Endothelial cell of umbilical vein (primary cell): ENCODE measurements around the gene KCNMA1. TPM values are rescaled to one million over a fixed set of nuclear protein-coding genes. Genes with fewer than 3 reads are reported as not detected.

Experiments
- BruUV-seq: library from RNA; stranded (reverse); fragments of 400-500 nt; replicated peaks from 2 replicates; lab custom pipeline; 2021; lab: Mats Ljungman, UMichigan
- CTCF ChIA-PET: fragments of 300-600, 350-600 bp; sonication (Branson Sonifier 250); formaldehyde crosslinking; loops from one replicate; lab custom pipeline; 2021; ENCODE audit warnings: antibody characterized with exemption, inconsistent platforms; lab: Charles Lee
- POLR2A ChIA-PET: fragments of 300-600, 350-600 bp; sonication (Branson Sonifier 250); formaldehyde crosslinking; loops from one replicate; lab custom pipeline; 2021; ENCODE audit warnings: antibody characterized with exemption, inconsistent platforms; lab: Charles Lee
- DNase-seq: peaks from one replicate; pipeline ENCODE4 v3.0.0-alpha.2; 2011; ENCODE audit warnings: low read depth, low spot score
- FAIRE-seq: peaks from 2 replicates; lab custom pipeline; 2011; peaks lifted over from hg19 to GRCh38; lab: Jason Lieb, UNC
- H2AFZ ChIP-seq: 2 replicates; pipeline ENCODE4 v1.6.0; 2012; ENCODE audit warnings: low read depth, low read length, control low read depth, inconsistent platforms
- H3K27ac ChIP-seq: 2 replicates; pipeline ENCODE4 v1.5.1; 2011; ENCODE audit warnings: low read depth, mild to moderate bottlenecking, control low read depth, low read length, moderate library complexity; ENCODE audit not compliant: insufficient read depth
- H3K27me3 ChIP-seq, 2 experiments: 2 replicates each; pipeline versions ENCODE4 v1.6.0 to v1.6.1; 2011; ENCODE audit warnings: low read length in 2 of 2, mixed read lengths in 1 of 2; ENCODE audit not compliant: control insufficient read depth in 2 of 2, insufficient read depth in 2 of 2
- H3K36me3 ChIP-seq, 2 experiments: 2 replicates in 1 of 2; 3 replicates in 1 of 2; pipeline ENCODE4 v1.5.1; 2011; ENCODE audit warnings: low read length in 2 of 2, mild to moderate bottlenecking in 1 of 2, moderate library complexity in 1 of 2; ENCODE audit not compliant: control insufficient read depth in 2 of 2, insufficient read depth in 2 of 2; ENCODE audit errors: extremely low read depth in 1 of 2
- H3K4me1 ChIP-seq: 3 replicates; pipeline ENCODE4 v1.5.1; 2011; ENCODE audit warnings: mild to moderate bottlenecking, low read length; ENCODE audit not compliant: control insufficient read depth, insufficient read depth; ENCODE audit errors: extremely low read depth
- H3K4me2 ChIP-seq: 2 replicates; pipeline ENCODE4 v1.6.1; 2011; ENCODE audit warnings: low read length, control low read depth, mixed read lengths; ENCODE audit not compliant: insufficient read depth
- H3K4me3 ChIP-seq, 3 experiments: fragments of 200-600 bp in 1 of 3; sonication (generic), shearing (Covaris generic) in 1 of 3; replicated peaks in 1 of 3; 2 replicates each; pipeline ENCODE4 v1.5.1; 2011 to 2016; ENCODE audit warnings: control low read depth in 3 of 3, low read length in 3 of 3, mild to moderate bottlenecking in 2 of 3, inconsistent platforms in 1 of 3, low read depth in 1 of 3, moderate library complexity in 1 of 3; ENCODE audit not compliant: insufficient read depth in 1 of 3
- H3K79me2 ChIP-seq: 2 replicates; pipeline ENCODE4 v1.6.0; 2012; ENCODE audit warnings: low read length, inconsistent platforms; ENCODE audit not compliant: control insufficient read depth, insufficient read depth
- H3K9ac ChIP-seq: replicated peaks from 2 replicates; pipeline ENCODE3; 2011; ENCODE audit warnings: low read length, control low read depth; ENCODE audit not compliant: insufficient read depth; ENCODE audit errors: extremely low read depth
- H3K9me1 ChIP-seq: replicated peaks from 3 replicates; pipeline ENCODE4 v1.6.0; 2011; ENCODE audit warnings: mild to moderate bottlenecking, low read length; ENCODE audit not compliant: control insufficient read depth, insufficient read depth; ENCODE audit errors: extremely low read depth
- H3K9me3 ChIP-seq: replicated peaks from 2 replicates; pipeline ENCODE4 v1.5.1; 2012; ENCODE audit warnings: low read length, inconsistent platforms; ENCODE audit not compliant: control insufficient read depth, insufficient read depth
- H4K20me1 ChIP-seq: replicated peaks from 2 replicates; pipeline ENCODE3; 2011; ENCODE audit warnings: mild to moderate bottlenecking, low read length; ENCODE audit not compliant: control insufficient read depth, insufficient read depth; ENCODE audit errors: extremely low read depth
- CTCF ChIP-seq, 2 donors: IDR thresholded peaks; 1 replicate in 1 of 2; 2 replicates in 1 of 2; pipeline ENCODE4 v1.5.1; 2011; ENCODE audit warnings: low read length in 2 of 2, mild to moderate bottlenecking in 2 of 2, moderate library complexity in 2 of 2, control low read depth in 1 of 2, inconsistent platforms in 1 of 2, low read depth in 1 of 2; ENCODE audit not compliant: insufficient read depth in 1 of 2; ENCODE audit errors: extremely low read depth in 1 of 2
- EZH2 ChIP-seq: IDR thresholded peaks from 2 replicates; pipeline ENCODE4 v1.6.1; 2012; ENCODE audit warnings: borderline replicate concordance, low read depth, mild to moderate bottlenecking, moderate library complexity, low read length, inconsistent platforms; ENCODE audit not compliant: severe bottlenecking
- FOS ChIP-seq: IDR thresholded peaks from 2 replicates; pipeline ENCODE4 v1.6.1; 2011; ENCODE audit warnings: mild to moderate bottlenecking, low read length, moderate library complexity, borderline replicate concordance; ENCODE audit not compliant: insufficient read depth
- GATA2 ChIP-seq: IDR thresholded peaks from 2 replicates; pipeline ENCODE4 v1.7.0; 2011; ENCODE audit warnings: low read depth, mild to moderate bottlenecking, moderate library complexity, mixed read lengths, low read length; ENCODE audit not compliant: insufficient read length, insufficient read depth
- JUN ChIP-seq: IDR thresholded peaks from 2 replicates; pipeline ENCODE4 v1.6.1; 2011; ENCODE audit warnings: borderline replicate concordance, low read depth; ENCODE audit not compliant: insufficient read length, insufficient read depth
- MYC ChIP-seq: IDR thresholded peaks from one replicate; pipeline ENCODE4 v1.6.1; 2011; ENCODE audit warnings: mild to moderate bottlenecking, low read depth, low read length
- POLR2A ChIP-seq: IDR thresholded peaks from 2 replicates; pipeline ENCODE4 v1.6.1; 2012; ENCODE audit warnings: low read depth, mild to moderate bottlenecking, control low read depth, low read length
- POLR2AphosphoS5 ChIP-seq: IDR thresholded peaks from 2 replicates; pipeline ENCODE4 v1.6.1; 2012; ENCODE audit warnings: low read depth, mild to moderate bottlenecking, control low read depth, low read length, moderate library complexity; ENCODE audit not compliant: insufficient read depth
- dilution Hi-C: fragments of 300-500 bp; cut with MboI; formaldehyde crosslinking; loops from one replicate; pipeline ENCODE4 v1.15.0; 2019; ENCODE audit warnings: low sequenced_read_pairs; ENCODE audit not compliant: extremely low pct_ligation_motif_present
- intact Hi-C: fragments of 100-400 bp; cut with micrococcal nuclease; formaldehyde crosslinking; loops from one replicate; pipeline ENCODE4 v1.10.0; 2022
- polyA plus RNA-seq, 4 experiments: library from polyadenylated mRNA; depleted of rRNA in 3 of 4; stranded (reverse) in 3 of 4; unstranded in 1 of 4; fragments of >200 nt; gene quantifications; 2 replicates each; pipeline versions ENCODE4 v1.2.1 to v1.2.3, GENCODE V29; 2011 to 2012; ENCODE audit warnings: missing spikeins in 1 of 4
- total RNA-seq: library from RNA; stranded (reverse); gene quantifications from 2 replicates; pipeline ENCODE4 v1.2.3, GENCODE V29; 2021
- TF ChIP-seq, protein P1 (sequence below): IDR thresholded peaks from 2 replicates; pipeline ENCODE4 v1.6.1; 2011; ENCODE audit not compliant: insufficient read depth, insufficient read length

KCNMA1 gene
- total and polyA plus RNA-seq, 2 donors (not counting 3 experiments of a cell fraction or from before 2014, with no cell fraction given) = 0.10 to 0.82 TPM

- Histone ChIP-seq H3K4me2 (no peak overlapping the region), H3K9me1 (no peaks in the 10 kb centered on the region), H3K27me3 (peaks cover 0 to 13% of the 10 kb centered on the region in 2 experiments), H3K9me3 (no peaks in the 10 kb centered on the region), H3K36me3 (no peaks in the 10 kb centered on the region), H3K4me1 (no peaks in the 10 kb centered on the region), H4K20me1 (no peaks in the 10 kb centered on the region), H3K79me2 (no peaks in the 10 kb centered on the region), H3K4me3 (no peak overlapping the region), H3K27ac (no peak overlapping the region), H3K9ac (no peak overlapping the region), H2AFZ (no peak overlapping the region)
- TF ChIP-seq EZH2 (no peak), POLR2A (no peak), MYC (no peak), POLR2AphosphoS5 (no peak), JUN (no peak), FOS (no peak), GATA2 (no peak), CTCF (IDR thresholded peaks at IDR 0.05; ENCODE audit: extremely low read depth in 1 of 2, insufficient read depth in 1 of 2, low read depth in 1 of 2, low read length in 2 of 2) (no peak)
- TF ChIP-seq, protein P1, sequence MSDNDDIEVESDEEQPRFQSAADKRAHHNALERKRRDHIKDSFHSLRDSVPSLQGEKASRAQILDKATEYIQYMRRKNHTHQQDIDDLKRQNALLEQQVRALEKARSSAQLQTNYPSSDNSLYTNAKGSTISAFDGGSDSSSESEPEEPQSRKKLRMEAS = no peak
- no peak for FAIRE-seq
- intact Hi-C loops = no loop called here
- BruUV-seq = no TSS peak
- CTCF ChIA-PET = no interaction called here
- no peak for DNase-seq
- POLR2A ChIA-PET = no interaction called here
- dilution Hi-C loops = no loop called here
These were observed 26.4 kb downstream of the KCNMA1 start for GRCh38 chr10:77611221-77611620.
